GM19043 (cell line): ENCODE results near the gene NPPB.
"Not testable (repeated sequence)": the region's sequence is repeated elsewhere in the genome, so short reads cannot be mapped to it uniquely, and the experiment has no call there.

Source experiments
- ATAC-seq: cut with Tn5 transposase; IDR thresholded peaks from one replicate; pipeline ENCODE4 v1.9.1; 2021; ENCODE audit warnings: low read depth; ENCODE audit not compliant: unreplicated experiment

NPPB gene

DNA sequence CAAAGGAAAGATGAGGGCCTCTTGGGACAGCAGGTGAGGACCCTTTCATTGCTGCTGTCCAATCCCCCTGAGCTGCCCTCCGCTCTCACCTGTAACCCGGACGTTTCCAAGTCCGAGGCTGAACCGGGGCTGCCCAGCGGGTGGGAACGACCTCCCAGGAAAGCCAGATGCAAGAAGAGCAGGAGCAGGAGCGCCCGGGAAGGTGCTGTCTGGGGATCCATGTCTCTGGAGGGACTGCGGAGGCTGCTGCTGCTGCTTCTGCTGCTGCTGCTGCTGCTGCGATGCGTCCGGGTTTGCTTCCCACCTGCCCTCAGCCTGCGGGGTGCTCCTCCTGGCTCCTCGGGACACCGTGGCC lies at the start of gene NPPB:
Gene NPPB, minus strand, starts transcription at position 333 of the 355 bp plus-strand sequence. Its CDS starts 112 bp downstream, at position 221.
- ATAC-seq: no peak

GRCh38 chr1:11908095-11908675 lies 49.4 kb upstream of the NPPB start:
- peak; percentile 51 for ATAC-seq

- ATAC-seq: peak; percentile 53
Observed at GRCh38 chr1:11907275-11908094, 48.7 kb upstream of the NPPB start.

GRCh38 chr1:11906870-11907269 lies 48.1 kb upstream of the NPPB start:
- ATAC-seq: no peak

GRCh38 chr1:11904978-11905377 lies 46.2 kb upstream of the NPPB start:
- no peak for ATAC-seq

- ATAC-seq: not testable (repeated sequence)
Observed at GRCh38 chr1:11904156-11904555, 45.4 kb upstream of the NPPB start.

DNA sequence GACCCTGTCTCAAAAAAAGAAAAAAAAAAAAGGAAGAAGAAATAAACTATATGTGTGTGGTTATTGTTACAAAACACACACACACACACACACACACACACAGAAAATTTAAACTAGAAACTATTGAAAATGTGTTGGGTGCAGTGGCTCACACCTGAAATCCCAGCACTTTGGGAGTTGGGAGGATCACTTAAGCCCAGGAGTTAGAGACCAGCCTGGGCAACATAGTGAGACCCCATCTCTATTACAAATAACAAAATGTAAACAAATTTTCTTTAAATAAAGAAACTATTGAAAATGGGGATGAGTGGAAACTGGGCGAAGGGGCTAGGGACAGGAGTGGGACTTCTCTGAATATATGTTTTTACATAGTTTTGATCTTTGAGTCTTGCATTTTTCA lies 44.5 kb upstream of the NPPB start:
- no peak for ATAC-seq

GRCh38 chr1:11901446-11901845 lies 42.7 kb upstream of the NPPB start:
- not testable (repeated sequence) for ATAC-seq

GRCh38 chr1:11898831-11899467 lies 40.2 kb upstream of the NPPB start:
- no peak for ATAC-seq

- ATAC-seq: no peak
Observed at GRCh38 chr1:11898086-11898785, 39.5 kb upstream of the NPPB start.

- not testable (repeated sequence) for ATAC-seq
Observed at GRCh38 chr1:11894501-11894900, 35.8 kb upstream of the NPPB start.

DNA sequence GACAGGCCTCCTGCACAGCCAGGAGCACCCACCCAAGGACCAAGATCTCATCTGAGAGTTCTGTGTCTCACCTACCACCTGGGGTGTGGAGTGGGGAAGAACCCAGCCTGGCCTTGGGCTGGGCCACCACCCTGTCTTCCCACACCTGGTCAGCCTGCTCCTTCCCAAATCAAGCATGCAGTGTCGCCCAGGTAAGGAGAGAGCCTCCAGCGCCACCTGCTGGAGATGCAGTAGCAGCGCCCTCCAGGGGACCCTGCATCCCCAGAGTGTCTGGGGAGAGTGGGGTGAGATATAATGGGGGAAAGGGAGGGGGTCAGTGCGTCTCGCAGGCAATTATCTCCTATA lies 35.1 kb upstream of the NPPB start:
- ATAC-seq: no peak

DNA sequence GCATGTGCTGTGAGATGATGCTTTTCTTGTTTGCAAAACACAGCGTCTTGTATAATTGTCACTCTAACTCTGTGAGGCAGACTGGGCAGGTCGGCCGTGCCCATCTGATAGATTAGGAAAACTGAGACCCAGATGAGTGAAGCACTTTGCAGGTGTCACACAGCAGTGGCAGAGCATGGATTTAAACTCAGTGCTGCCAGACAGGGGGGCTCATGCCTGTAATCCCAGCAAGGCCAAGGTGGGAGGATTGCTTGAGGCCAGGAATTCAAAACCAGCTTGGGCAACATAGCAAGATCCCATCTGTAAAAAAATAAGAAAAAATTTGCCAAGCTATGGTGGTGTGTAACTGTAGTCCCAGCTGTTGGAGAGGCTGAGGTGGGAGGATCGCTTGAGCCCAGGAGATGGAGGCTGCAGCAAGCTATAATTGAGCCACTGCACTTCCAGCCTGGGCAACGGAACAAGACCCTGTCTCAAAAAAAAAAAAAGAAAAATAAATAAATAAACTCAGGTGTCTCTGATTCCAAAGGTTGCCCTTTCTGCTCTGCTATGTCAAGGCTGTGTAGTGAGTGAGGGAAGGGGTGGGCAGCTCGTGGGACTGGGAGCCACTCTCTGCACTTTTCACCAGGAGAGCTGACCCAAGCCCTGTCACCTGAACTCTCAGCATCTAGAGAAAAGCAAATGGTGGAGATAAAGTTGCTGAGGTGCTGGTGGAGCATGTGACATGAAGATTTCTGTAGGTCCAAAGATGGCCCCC lies 32.9 kb upstream of the NPPB start:
- no peak for ATAC-seq

- ATAC-seq: no peak
Observed at GRCh38 chr1:11888877-11889208, 30.1 kb upstream of the NPPB start.

GRCh38 chr1:11888206-11888876 lies 29.6 kb upstream of the NPPB start:
- no peak for ATAC-seq

DNA sequence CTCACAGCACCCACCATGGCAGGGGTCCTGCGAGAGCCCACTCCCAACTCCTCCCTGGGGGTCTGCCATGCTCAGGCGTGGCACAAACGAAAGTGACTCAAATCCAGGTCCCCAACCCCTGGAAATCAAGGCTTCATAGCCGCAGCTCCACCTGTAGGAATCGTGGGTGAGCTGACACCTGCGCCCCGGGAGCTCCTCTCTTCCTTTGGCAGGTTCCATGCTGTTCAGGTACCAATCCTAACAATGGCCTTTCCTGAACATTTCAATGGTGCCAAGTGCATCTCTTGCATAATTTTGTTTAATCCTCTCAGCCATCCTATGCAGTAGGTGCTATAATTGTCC lies 28.9 kb upstream of the NPPB start:
- no peak for ATAC-seq

DNA sequence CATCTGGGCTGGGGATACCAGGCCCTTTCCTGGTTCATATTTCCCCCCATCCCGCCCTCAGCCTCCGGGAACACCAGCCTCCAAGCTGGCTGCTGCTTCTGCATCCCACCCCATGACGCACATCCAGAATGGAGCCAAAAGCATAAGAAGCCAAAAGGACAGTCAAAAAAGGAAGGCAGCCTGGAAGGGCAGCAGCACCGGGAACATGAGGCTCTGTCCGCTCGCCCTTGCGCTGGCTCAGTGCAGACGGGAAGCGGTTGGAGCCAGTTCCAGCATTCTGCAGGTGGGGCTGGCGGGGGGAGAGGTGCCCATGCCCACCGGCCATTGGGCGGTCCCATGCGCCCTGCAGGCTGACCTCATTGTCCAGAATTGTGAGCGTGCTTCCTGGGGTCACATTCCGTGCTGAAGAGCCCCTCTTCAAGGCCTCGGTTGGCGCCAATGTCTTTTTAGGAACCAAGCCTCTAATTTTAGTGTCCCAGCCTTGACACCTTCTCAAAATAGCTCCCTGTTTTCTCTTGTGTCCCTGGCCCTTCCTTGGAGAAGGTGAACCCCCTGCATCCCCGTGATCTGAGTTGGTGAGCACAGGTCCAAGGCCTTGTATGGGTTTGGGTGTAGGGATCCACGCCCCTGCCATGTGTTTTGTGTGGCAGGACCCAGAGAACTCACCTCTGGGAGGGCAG lies 28.4 kb upstream of the NPPB start:
- ATAC-seq: no peak

DNA sequence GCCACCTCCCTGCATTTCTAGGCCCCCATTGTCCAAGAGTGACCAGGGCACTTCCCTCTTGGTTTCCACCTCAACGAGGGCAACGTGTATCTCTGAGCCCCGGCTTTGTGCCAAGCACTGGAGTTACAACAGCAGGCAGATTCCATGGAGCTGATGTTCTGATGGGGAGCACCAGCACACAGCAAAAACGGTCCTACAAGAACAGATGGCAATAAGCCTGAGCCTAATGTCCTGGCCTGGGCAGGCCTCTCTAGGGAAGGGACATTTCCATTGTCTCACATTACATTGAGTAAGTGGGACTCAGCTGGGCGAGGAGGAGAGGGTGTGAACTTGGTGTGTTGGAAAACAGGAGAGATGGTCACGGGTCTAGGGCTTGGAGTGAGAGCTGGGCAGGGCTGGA lies 27.2 kb upstream of the NPPB start:
- ATAC-seq: no peak

- no peak for ATAC-seq
Observed at GRCh38 chr1:11882814-11883538, 24.2 kb upstream of the NPPB start.
